Aorta (tissue), 5 donors: ENCODE results near the gene EXOC4. TPM values are rescaled to one million over a fixed set of nuclear protein-coding genes. Genes with fewer than 3 reads are reported as not detected.

Experiments
- ATAC-seq: fragments of 200-7000 bp; cut with Tn5 transposase; one replicate; pipeline ENCODE4 v1.9.1; 2022; ENCODE audit warnings: moderate library complexity; ENCODE audit not compliant: low FRiP score
- DNase-seq, 2 donors: peaks; one replicate each; pipeline ENCODE4 v3.0.0-alpha.2; 2020
- H3K27ac ChIP-seq, 2 donors: one replicate each; pipeline ENCODE4 v1.5.1; 2013; ENCODE audit warnings: low read length in 2 of 2, mild to moderate bottlenecking in 2 of 2, moderate library complexity in 2 of 2, control low read depth in 1 of 2, inconsistent platforms in 1 of 2, low read depth in 1 of 2
- H3K27me3 ChIP-seq, 2 donors: one replicate each; pipeline ENCODE4 v1.6.1; 2013; ENCODE audit warnings: control low read depth in 1 of 2, low read length in 1 of 2, mild to moderate bottlenecking in 1 of 2, moderate library complexity in 1 of 2; ENCODE audit not compliant: insufficient read depth in 2 of 2, control insufficient read depth in 1 of 2
- H3K36me3 ChIP-seq, 2 donors: one replicate each; pipeline ENCODE4 v1.6.1; 2013; ENCODE audit warnings: control low read depth in 1 of 2, low read length in 1 of 2, mild to moderate bottlenecking in 1 of 2; ENCODE audit not compliant: insufficient read depth in 2 of 2, control insufficient read depth in 1 of 2
- H3K4me1 ChIP-seq, 2 donors: one replicate each; pipeline ENCODE4 v1.6.1; 2013; ENCODE audit warnings: low read length in 2 of 2, control low read depth in 1 of 2, mild to moderate bottlenecking in 1 of 2, moderate library complexity in 1 of 2; ENCODE audit not compliant: insufficient read depth in 2 of 2, control insufficient read depth in 1 of 2
- H3K4me3 ChIP-seq, 2 donors: one replicate each; pipeline ENCODE4 v1.5.1; 2013; ENCODE audit warnings: low read length in 2 of 2, control low read depth in 1 of 2, mild to moderate bottlenecking in 1 of 2
- H3K9me3 ChIP-seq: one replicate; pipeline ENCODE4 v1.6.1; 2013; ENCODE audit warnings: mild to moderate bottlenecking, low read length; ENCODE audit not compliant: control insufficient read depth
- WGBS, 2 donors: extraction: QIAGEN DNeasy Blood & Tissue Kit; methylation state at CpG; one replicate each; pipeline ENCODE4 v1.1.7; 2013; 5-methylcytosine and 5-hydroxymethylcytosine counted together
- intact Hi-C, 2 donors: fragments of 100-400 bp; cut with DNase I; formaldehyde crosslinking; loops; one replicate each; pipeline versions ENCODE4 v1.14.2 to v1.15.0; 2022
- polyA plus RNA-seq, 2 donors: library from polyadenylated mRNA; stranded (reverse); fragments of 200-250 nt; gene quantifications; one replicate each; pipeline ENCODE4 v1.2.3, GENCODE V29; 2013
- total RNA-seq, 2 donors: library from RNA; stranded (reverse); fragmentation: NEBNext Ultra II Directional; extraction: Animal tissue kit (Norgen Biotek cat#: 25700); gene quantifications; one replicate each; pipeline ENCODE4 v1.2.1, GENCODE V29; 2021
- donor health status: healthy with polysubstance abuse.
- donor health status: Bipolar disorder and iron deficiency.
- donor health status: DM: no; HTN: no; CAD: no.
- donor health status: DM: no; HTN: no; CAD: no.
- donor health status: DM: yes; HTN: yes; CAD: no.

EXOC4 gene
- total and polyA plus RNA-seq, 4 donors, result 19.9 to 109 (median 45.9) TPM

DNA sequence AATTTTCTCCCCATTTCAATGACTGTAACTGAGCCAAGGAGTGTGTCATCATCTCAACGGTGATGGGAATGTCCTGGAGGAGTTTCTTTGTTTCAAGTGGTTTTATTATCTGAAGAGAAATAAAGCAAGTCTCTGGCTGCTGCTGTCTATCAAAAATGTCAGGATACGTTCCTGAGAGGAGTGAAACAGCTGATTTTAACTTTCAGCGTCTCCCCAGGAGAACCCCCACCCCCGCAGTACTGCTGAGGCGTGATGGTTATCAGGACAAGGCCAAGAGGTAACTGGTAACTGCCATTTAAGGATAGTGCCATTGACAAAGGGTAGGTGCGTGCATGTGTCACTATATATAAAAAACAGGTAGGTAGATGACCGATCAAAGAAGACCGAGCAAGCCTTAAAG, 803.9 kb downstream of the EXOC4 start:
- ATAC-seq (no peak), DNase-seq (no peak)
- peaks cover 0 to 2% of the 10 kb centered on the region in 2 donors for H3K4me1 ChIP-seq
- H3K27ac ChIP-seq, result no peak overlapping the region
- H3K9me3 ChIP-seq, result no peaks in the 10 kb centered on the region
- H3K27me3 ChIP-seq, result no peaks in the 10 kb centered on the region
- WGBS, 2 donors, result 89% methylated on average over 8 of the region's 8 CpGs
- intact Hi-C loops, result no loop called here
- no peaks in the 10 kb centered on the region for H3K36me3 ChIP-seq
- no peak overlapping the region for H3K4me3 ChIP-seq

DNA sequence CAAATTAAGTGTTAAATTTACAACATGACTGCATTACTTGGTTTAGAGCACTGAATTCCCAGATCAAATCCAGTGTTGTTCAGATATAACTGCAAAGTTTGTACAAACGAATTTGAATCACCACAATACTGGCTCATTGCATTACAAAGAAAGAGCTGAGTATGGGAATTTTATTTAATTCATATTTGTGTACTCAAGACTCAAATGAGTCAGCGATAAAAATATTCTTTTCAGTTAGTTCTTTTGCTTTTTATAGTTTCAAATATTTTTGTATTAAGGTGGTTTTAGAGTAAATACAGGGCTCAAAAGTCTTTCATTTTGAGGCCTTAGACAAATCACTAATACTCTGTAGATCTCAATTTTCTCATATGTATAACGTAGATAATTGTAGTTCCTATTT, 805.6 kb downstream of the EXOC4 start:
- H3K27me3 ChIP-seq, result no peaks in the 10 kb centered on the region
- no peak overlapping the region for H3K4me3 ChIP-seq
- ATAC-seq (no peak), DNase-seq (no peak)
- intact Hi-C loops, result no loop called here
- H3K4me1 ChIP-seq, result peaks cover 0 to 2% of the 10 kb centered on the region in 2 donors
- H3K9me3 ChIP-seq, result no peaks in the 10 kb centered on the region
- H3K36me3 ChIP-seq, result no peaks in the 10 kb centered on the region
- no peak overlapping the region for H3K27ac ChIP-seq
- WGBS, 2 donors, result 57 to 65% methylated on average over 3 of the region's 3 CpGs

DNA sequence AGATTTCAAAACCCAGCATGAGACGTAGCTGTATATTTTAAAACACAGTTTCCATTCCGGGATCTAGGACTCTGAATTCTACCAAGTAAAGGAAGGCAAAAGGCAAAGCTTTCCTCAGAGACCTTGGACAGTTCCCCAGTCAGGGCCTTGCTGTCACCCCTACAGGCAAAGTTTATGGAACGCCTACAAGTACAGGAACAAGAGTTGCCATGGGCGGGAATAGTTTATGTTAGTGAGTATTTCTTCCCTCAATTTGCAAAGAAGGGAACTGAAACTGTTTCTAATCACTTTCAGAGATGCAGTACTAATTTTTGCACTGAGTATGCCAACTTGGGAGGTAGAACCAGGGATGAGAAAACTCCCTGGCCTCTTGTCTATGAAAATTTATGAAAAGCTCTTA, 806.1 kb downstream of the EXOC4 start:
- peaks cover 0 to 2% of the 10 kb centered on the region in 2 donors for H3K4me1 ChIP-seq
- DNase-seq, result no peak
- H3K27ac ChIP-seq, result no peak overlapping the region
- no peak overlapping the region for H3K4me3 ChIP-seq
- no peak for ATAC-seq
- intact Hi-C loops, result no loop called here
- no peaks in the 10 kb centered on the region for H3K27me3 ChIP-seq
- no peaks in the 10 kb centered on the region for H3K36me3 ChIP-seq
- no peaks in the 10 kb centered on the region for H3K9me3 ChIP-seq
- WGBS, 2 donors, result 63 to 67% methylated on average over 4 of the region's 4 CpGs

DNA sequence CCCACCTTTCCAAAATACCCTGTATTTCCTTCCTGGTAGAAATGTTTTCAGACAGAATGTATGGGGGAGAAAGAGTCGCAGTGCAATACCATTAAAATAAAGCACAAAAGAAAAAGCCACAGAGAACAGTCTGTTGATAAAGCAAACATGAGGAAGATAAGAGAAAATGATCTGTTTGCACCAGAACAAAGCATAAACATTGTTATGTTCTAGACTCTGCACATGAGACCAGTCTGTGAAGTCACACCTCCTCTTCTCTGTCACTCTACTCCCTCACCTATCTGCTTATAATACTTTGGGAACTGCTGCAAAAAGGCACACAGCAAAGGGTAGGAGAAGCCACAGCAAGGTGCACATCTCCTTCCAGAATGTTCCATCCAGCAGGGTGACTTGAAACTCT, 807.0 kb downstream of the EXOC4 start:
- Histone ChIP-seq H3K9me3 (no peaks in the 10 kb centered on the region), H3K36me3 (no peaks in the 10 kb centered on the region), H3K27ac (no peak overlapping the region), H3K4me3 (no peak overlapping the region), H3K4me1 (peaks cover 0 to 2% of the 10 kb centered on the region in 2 donors), H3K27me3 (no peaks in the 10 kb centered on the region)
- 98 to 100% methylated on average over 1 of the region's 1 CpG for WGBS, 2 donors
- DNase-seq, result no peak
- intact Hi-C loops, result no loop called here
- ATAC-seq, result no peak

DNA sequence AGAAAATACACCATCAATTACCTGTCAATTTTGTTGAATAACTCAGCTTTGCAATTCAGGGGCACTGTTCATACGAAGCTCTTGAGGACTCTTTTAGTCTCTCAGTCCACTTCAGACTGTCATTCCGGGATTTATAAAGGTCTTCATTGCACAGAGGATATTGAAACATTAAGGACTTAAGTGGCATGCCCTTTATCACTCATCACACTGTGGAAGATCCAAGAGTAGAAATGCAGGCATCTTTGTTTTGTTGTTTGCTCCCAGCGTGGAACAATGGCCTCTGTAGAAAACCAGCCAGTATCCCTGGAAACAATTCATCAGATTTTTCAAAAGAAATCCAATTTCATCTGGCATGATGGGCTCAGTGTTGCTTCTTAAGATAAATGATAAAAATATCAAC, 808.0 kb downstream of the EXOC4 start:
- 93 to 95% methylated on average over 3 of the region's 3 CpGs for WGBS, 2 donors
- ATAC-seq, result no peak
- H3K4me3 ChIP-seq, result no peak overlapping the region
- no peaks in the 10 kb centered on the region for H3K36me3 ChIP-seq
- intact Hi-C loops, result no loop called here
- no peak overlapping the region for H3K27ac ChIP-seq
- H3K9me3 ChIP-seq, result no peaks in the 10 kb centered on the region
- no peaks in the 10 kb centered on the region for H3K27me3 ChIP-seq
- DNase-seq, result no peak
- peaks cover 0 to 2% of the 10 kb centered on the region in 2 donors for H3K4me1 ChIP-seq

DNA sequence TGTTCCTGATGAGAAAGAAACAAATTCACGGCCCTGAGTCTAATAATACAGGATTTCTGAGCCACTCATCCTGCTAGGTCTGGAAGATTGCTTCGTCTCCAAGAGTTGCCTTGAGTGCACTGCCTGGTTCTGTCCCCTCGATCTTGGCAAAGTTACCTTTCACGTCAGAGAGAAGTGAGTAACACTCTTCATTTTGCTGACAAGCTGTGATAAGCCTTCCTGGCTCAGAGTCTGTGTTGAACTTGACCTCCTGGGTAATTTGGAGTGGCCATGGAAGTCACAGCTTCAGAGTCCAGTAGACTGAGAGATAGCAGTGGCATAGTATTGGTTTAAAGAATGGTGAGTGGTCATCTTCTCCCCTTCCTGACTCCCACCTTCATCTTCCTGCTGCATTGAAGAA, 809.6 kb downstream of the EXOC4 start:
- intact Hi-C loops, result no loop called here
- H3K27ac ChIP-seq, result no peak overlapping the region
- no peak overlapping the region for H3K4me3 ChIP-seq
- peaks cover 0 to 2% of the 10 kb centered on the region in 2 donors for H3K4me1 ChIP-seq
- ATAC-seq, result no peak
- no peaks in the 10 kb centered on the region for H3K9me3 ChIP-seq
- H3K36me3 ChIP-seq, result no peaks in the 10 kb centered on the region
- no peak for DNase-seq
- H3K27me3 ChIP-seq, result no peaks in the 10 kb centered on the region
- 77 to 79% methylated on average over 4 of the region's 4 CpGs for WGBS, 2 donors

DNA sequence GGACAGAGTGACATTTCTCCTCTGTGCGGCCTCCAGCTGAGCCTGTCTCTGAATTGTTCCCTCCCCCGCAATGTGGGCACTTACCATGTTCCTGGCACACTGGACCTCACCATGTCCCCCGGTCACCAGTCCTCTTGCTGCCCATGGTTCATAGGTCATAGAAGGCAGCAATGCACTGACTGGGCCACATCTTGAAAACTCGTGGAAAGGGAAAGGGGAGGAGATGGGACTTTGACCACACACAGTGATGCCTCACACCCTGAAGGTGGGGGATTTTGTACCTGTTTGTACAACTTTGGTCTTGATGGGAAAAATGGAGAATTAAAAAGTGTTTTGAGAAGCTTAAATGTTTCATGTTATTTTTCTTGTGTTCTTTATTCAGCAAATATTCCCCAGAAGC, 812.5 kb downstream of the EXOC4 start:
- 92% methylated on average over 4 of the region's 4 CpGs for WGBS, 2 donors
- Histone ChIP-seq H3K27me3 (no peaks in the 10 kb centered on the region), H3K9me3 (no peaks in the 10 kb centered on the region), H3K4me1 (no peaks in the 10 kb centered on the region), H3K36me3 (no peaks in the 10 kb centered on the region), H3K4me3 (no peak overlapping the region), H3K27ac (no peak overlapping the region)
- DNase-seq (no peak), ATAC-seq (no peak)
- intact Hi-C loops, result no loop called here

DNA sequence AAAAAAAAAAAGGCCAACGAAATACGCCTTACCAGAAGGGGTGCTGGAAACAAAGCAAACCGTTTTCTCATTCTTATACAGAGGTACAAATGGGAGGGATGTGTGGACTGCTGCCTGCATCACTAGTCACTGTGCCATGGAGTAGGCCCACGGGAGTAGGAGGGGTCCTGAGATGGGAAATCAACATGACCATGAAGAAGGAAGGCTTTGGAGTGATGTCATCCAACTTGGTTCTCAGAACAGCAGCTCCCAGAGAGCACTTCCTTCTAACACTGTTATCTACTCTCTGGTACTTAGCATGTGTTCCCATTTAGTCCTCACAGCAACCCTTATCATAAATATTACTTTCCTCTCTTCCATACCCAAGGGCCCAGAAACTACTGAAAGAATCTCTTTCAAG, 814.3 kb downstream of the EXOC4 start:
- DNase-seq (no peak), ATAC-seq (no peak)
- whole genome bisulfite sequencing, 2 donors, result 49 to 77% methylated on average over 4 of the region's 4 CpGs
- Histone ChIP-seq H3K27ac (no peak overlapping the region), H3K9me3 (no peaks in the 10 kb centered on the region), H3K4me3 (no peak overlapping the region), H3K36me3 (no peaks in the 10 kb centered on the region), H3K27me3 (no peaks in the 10 kb centered on the region), H3K4me1 (no peaks in the 10 kb centered on the region)
- intact Hi-C loops, result no loop called here

DNA sequence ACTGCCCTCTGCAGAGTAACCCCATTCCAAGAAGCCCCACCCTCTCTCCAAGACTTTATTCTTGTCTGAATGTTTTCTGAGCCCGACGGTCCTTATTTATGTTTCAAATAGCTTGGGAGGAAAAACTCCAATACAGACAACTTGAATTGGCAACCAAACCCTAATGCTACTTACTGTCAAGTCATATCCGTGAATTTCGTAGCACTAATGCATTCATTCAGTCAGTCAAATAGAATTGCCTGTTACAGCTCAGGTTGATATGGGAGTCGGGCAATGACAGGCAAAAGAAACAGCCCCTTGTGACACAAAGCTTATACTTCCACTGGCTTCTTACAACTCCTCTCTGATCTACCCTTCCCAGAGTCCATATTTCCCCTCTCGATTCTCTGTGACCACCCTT, 815.8 kb downstream of the EXOC4 start:
- intact Hi-C loops, result no loop called here
- WGBS, 2 donors, result 77 to 80% methylated on average over 6 of the region's 6 CpGs
- ATAC-seq, result no peak
- Histone ChIP-seq H3K9me3 (no peaks in the 10 kb centered on the region), H3K4me1 (no peaks in the 10 kb centered on the region), H3K27me3 (no peaks in the 10 kb centered on the region), H3K36me3 (no peaks in the 10 kb centered on the region), H3K4me3 (no peak overlapping the region), H3K27ac (no peak overlapping the region)
- DNase-seq, result no peak
